Vagina (tissue), 2 donors: Measurements from ENCODE around the gene CCKAR. TPM values are rescaled to one million over a fixed set of nuclear protein-coding genes. Genes with fewer than 3 reads are reported as not detected.

Experiments used
- DNase-seq, 2 donors: peaks; one replicate each; pipeline ENCODE4 v3.0.0-alpha.2; 2017; ENCODE audit errors: extremely low spot score in 2 of 2
- H3K27ac ChIP-seq: fragments of 200-600 bp; sonication (generic); one replicate; pipeline ENCODE4 v1.5.1; 2019
- H3K27me3 ChIP-seq: fragments of 200-600 bp; sonication (generic); one replicate; pipeline ENCODE4 v1.5.1; 2019
- H3K36me3 ChIP-seq, 2 donors: fragments of 200-600 bp; sonication (generic); one replicate each; pipeline ENCODE4 v1.5.1; 2017 to 2019
- H3K4me1 ChIP-seq: fragments of 200-600 bp; sonication (generic); one replicate; pipeline ENCODE4 v1.5.1; 2019
- H3K4me3 ChIP-seq, 2 donors: fragments of 200-600 bp; sonication (generic); 1 replicate in 1 of 2; 2 replicates in 1 of 2; pipeline ENCODE4 v1.5.1; 2016 to 2019
- H3K9me3 ChIP-seq: fragments of 200-600 bp; sonication (generic); one replicate; pipeline ENCODE4 v1.5.1; 2019
- CTCF ChIP-seq, 3 experiments: fragments of 450-650 bp in 2 of 3; fragments of 200-600 bp in 1 of 3; sonication (generic) in 1 of 3; IDR thresholded peaks; one replicate each; pipeline ENCODE4 v1.5.1; 2017 to 2019; ENCODE audit warnings: antibody characterized with exemption in 3 of 3, mild to moderate bottlenecking in 2 of 3, moderate library complexity in 2 of 3
- POLR2A ChIP-seq, 2 donors: fragments of 450-650 bp; IDR thresholded peaks; one replicate each; pipeline ENCODE4 v1.6.1; 2017; ENCODE audit warnings: antibody characterized with exemption in 2 of 2, mild to moderate bottlenecking in 2 of 2, moderate library complexity in 2 of 2
- POLR2AphosphoS5 ChIP-seq, 2 donors: sonication (generic); formaldehyde crosslinking; IDR thresholded peaks; one replicate each; pipeline ENCODE4 v1.9.0; 2017; ENCODE audit warnings: antibody characterized with exemption in 2 of 2, mild to moderate bottlenecking in 2 of 2, low read depth in 1 of 2; ENCODE audit not compliant: insufficient read depth in 1 of 2
- intact Hi-C: fragments of 100-400 bp; cut with DNase I; formaldehyde crosslinking; loops from one replicate; pipeline ENCODE4 v1.15.1; 2023
- total RNA-seq: library from RNA; depleted of rRNA; stranded (reverse); fragments of >200 nt; gene quantifications from one replicate; pipeline ENCODE4 v1.2.3, GENCODE V29; 2016

CCKAR gene
- total RNA-seq, 1 donor from 2014 or later: 0.74 TPM

- Histone ChIP-seq H3K4me3 (no peak overlapping the region), H3K9me3 (peaks cover 3% of the 10 kb centered on the region), H3K4me1 (no peaks in the 10 kb centered on the region), H3K27ac (no peak overlapping the region), H3K27me3 (no peaks in the 10 kb centered on the region), H3K36me3 (no peaks in the 10 kb centered on the region)
- intact Hi-C loops: no loop called here
- no peak for TF ChIP-seq POLR2A (IDR thresholded peaks at IDR 0.05)
- TF ChIP-seq CTCF (IDR thresholded peaks at IDR 0.05): no peak
- no peak for TF ChIP-seq POLR2AphosphoS5 (IDR thresholded peaks at IDR 0.05; ENCODE audit: insufficient read depth in 1 of 2, low read depth in 1 of 2)
- DNase-seq: peak; percentile 20 to 61
Observed at GRCh38 chr4:26468283-26468949, 21.9 kb downstream of the CCKAR start.

GRCh38 chr4:26467724-26468123 is 22.6 kb downstream of the CCKAR start:
- no peak overlapping the region for H3K4me3 ChIP-seq
- no peak for TF ChIP-seq POLR2A (IDR thresholded peaks at IDR 0.05)
- TF ChIP-seq POLR2AphosphoS5 (IDR thresholded peaks at IDR 0.05; ENCODE audit: insufficient read depth in 1 of 2, low read depth in 1 of 2): no peak
- TF ChIP-seq CTCF (IDR thresholded peaks at IDR 0.05): no peak
- DNase-seq: no peak
- H3K36me3 ChIP-seq: no peaks in the 10 kb centered on the region
- intact Hi-C loops: no loop called here
- H3K9me3 ChIP-seq: peaks cover 4% of the 10 kb centered on the region
- no peak overlapping the region for H3K27ac ChIP-seq
- H3K4me1 ChIP-seq: no peaks in the 10 kb centered on the region
- no peaks in the 10 kb centered on the region for H3K27me3 ChIP-seq

- intact Hi-C loops: no loop called here
- DNase-seq: peak; percentile 22 to 37
- no peak overlapping the region for H3K4me3 ChIP-seq
- no peaks in the 10 kb centered on the region for H3K27me3 ChIP-seq
- TF ChIP-seq POLR2A (IDR thresholded peaks at IDR 0.05) (no peak), POLR2AphosphoS5 (IDR thresholded peaks at IDR 0.05; ENCODE audit: insufficient read depth in 1 of 2, low read depth in 1 of 2) (no peak), CTCF (IDR thresholded peaks at IDR 0.05) (no peak)
- no peaks in the 10 kb centered on the region for H3K36me3 ChIP-seq
- H3K9me3 ChIP-seq: peaks cover 4% of the 10 kb centered on the region
- H3K27ac ChIP-seq: no peak overlapping the region
- no peaks in the 10 kb centered on the region for H3K4me1 ChIP-seq
Observed at GRCh38 chr4:26466578-26467270, 23.6 kb downstream of the CCKAR start.

- TF ChIP-seq POLR2AphosphoS5 (IDR thresholded peaks at IDR 0.05; ENCODE audit: insufficient read depth in 1 of 2, low read depth in 1 of 2): no peak
- no peak for TF ChIP-seq CTCF (IDR thresholded peaks at IDR 0.05)
- no peak for TF ChIP-seq POLR2A (IDR thresholded peaks at IDR 0.05)
- Histone ChIP-seq H3K27me3 (no peaks in the 10 kb centered on the region), H3K9me3 (peaks cover 4% of the 10 kb centered on the region), H3K27ac (no peak overlapping the region), H3K4me1 (no peaks in the 10 kb centered on the region), H3K4me3 (no peak overlapping the region), H3K36me3 (no peaks in the 10 kb centered on the region)
- intact Hi-C loops: no loop called here
- peak; percentile 70 to 79 for DNase-seq
Observed at GRCh38 chr4:26464420-26465095, 25.7 kb downstream of the CCKAR start.
